Fibroblast of the aortic adventitia (primary cell): Measurements from ENCODE around the gene RCL1. TPM values are rescaled to one million over a fixed set of nuclear protein-coding genes. Genes with fewer than 3 reads are reported as not detected.

Source experiments
- DNase-seq: peaks from one replicate; pipeline ENCODE4 v3.0.0-alpha.2; 2010; ENCODE audit warnings: low read depth
- H3K4me3 ChIP-seq: 2 replicates; pipeline ENCODE4 v1.5.1; 2011; ENCODE audit warnings: low read depth, mild to moderate bottlenecking, control low read depth, low read length, moderate library complexity
- total RNA-seq: library from RNA; depleted of rRNA; stranded (reverse); fragments of >200 nt; gene quantifications from 2 replicates; pipeline ENCODE4 v1.2.3, GENCODE V29; 2012; ENCODE audit warnings: low replicate concordance
- TF ChIP-seq, protein P1 (sequence below): IDR thresholded peaks from 2 replicates; pipeline ENCODE4 v1.5.1; 2011; ENCODE audit warnings: mild to moderate bottlenecking, low read length, control low read depth, inconsistent platforms; ENCODE audit not compliant: insufficient read depth

The RCL1 gene
- total RNA-seq, 1 donor, result 13.4 TPM

- no peak overlapping the region for H3K4me3 ChIP-seq
- no peak for DNase-seq
- TF ChIP-seq, protein P1, sequence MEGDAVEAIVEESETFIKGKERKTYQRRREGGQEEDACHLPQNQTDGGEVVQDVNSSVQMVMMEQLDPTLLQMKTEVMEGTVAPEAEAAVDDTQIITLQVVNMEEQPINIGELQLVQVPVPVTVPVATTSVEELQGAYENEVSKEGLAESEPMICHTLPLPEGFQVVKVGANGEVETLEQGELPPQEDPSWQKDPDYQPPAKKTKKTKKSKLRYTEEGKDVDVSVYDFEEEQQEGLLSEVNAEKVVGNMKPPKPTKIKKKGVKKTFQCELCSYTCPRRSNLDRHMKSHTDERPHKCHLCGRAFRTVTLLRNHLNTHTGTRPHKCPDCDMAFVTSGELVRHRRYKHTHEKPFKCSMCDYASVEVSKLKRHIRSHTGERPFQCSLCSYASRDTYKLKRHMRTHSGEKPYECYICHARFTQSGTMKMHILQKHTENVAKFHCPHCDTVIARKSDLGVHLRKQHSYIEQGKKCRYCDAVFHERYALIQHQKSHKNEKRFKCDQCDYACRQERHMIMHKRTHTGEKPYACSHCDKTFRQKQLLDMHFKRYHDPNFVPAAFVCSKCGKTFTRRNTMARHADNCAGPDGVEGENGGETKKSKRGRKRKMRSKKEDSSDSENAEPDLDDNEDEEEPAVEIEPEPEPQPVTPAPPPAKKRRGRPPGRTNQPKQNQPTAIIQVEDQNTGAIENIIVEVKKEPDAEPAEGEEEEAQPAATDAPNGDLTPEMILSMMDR, result no peak
Measured at GRCh38 chr9:4852419-4852818, 59.7 kb downstream of the RCL1 start.

- no peak for DNase-seq
- TF ChIP-seq, protein P1, result no peak
- H3K4me3 ChIP-seq, result no peak overlapping the region
Measured at GRCh38 chr9:4854265-4854590, 61.5 kb downstream of the RCL1 start.

GRCh38 chr9:4855841-4856240, 63.1 kb downstream of the RCL1 start:
- TF ChIP-seq, protein P1, result no peak
- no peak overlapping the region for H3K4me3 ChIP-seq
- DNase-seq, result peak; percentile 48

DNA sequence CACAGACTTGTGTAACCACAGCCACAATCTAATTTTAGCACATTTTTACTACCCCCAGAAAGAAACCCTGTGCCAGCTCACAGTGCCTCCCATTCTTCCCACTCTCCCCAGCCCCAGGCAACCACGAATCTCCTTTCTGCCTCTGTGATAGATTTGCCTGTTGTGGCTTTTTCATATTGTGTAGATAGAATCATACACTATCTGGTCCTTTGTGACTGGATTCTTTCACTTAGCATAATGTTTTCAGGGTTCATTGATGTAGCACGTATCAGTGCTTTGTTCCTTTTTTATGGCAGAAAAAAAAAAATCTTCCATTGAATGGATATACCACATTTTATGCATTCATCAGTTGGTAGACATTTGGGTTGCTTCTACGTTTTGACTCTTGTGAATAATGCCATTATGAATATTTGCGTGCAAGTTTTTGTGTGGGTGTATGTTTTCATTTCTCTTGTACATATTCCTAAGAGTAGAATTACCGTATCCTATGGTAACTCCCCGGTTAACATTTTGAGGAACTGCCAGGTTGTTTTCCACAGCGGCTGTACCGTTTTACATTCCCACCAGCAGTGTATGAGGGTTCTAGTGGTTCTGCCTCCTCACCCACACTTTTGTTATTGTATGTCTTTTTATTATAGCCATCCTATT, 64.5 kb downstream of the RCL1 start:
- TF ChIP-seq, protein P1, result no peak
- DNase-seq, result no peak
- no peak overlapping the region for H3K4me3 ChIP-seq

DNA sequence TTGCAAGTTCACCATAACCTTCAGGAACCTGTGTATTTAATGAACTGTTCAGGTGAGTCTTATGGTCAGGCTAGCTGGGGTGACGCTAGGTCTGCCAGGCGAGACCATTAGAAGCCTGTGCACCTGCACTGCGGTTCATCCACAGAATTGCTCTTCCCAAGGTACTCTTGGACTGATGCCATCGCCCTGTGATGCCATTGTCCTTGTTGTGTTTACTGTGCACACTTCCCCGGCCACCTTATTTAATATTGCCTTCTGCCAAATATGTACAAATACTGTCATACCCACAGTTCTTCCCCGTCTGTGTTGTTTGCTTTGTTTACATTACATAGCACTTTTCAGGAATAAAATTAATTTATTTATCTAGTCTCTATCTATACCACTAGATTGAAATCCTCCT, 66.3 kb downstream of the RCL1 start:
- H3K4me3 ChIP-seq, result no peak overlapping the region
- DNase-seq, result no peak
- TF ChIP-seq, protein P1, result no peak

- H3K4me3 ChIP-seq, result no peak overlapping the region
- DNase-seq, result no peak
- TF ChIP-seq, protein P1, result no peak
Measured at GRCh38 chr9:4860383-4860782, 67.6 kb downstream of the RCL1 start.

GRCh38 chr9:4861145-4861544, 68.4 kb downstream of the RCL1 start:
- no peak for DNase-seq
- TF ChIP-seq, protein P1, result no peak
- no peak overlapping the region for H3K4me3 ChIP-seq
